Raji (cell line): ENCODE results near the gene ZSWIM4.

Experiments used
- POLR2A ChIP-seq: IDR thresholded peaks from 2 replicates; pipeline ENCODE4 v1.6.1; 2011; ENCODE audit warnings: low read depth, low read length, control low read depth; ENCODE audit not compliant: insufficient read depth

Gene ZSWIM4

DNA sequence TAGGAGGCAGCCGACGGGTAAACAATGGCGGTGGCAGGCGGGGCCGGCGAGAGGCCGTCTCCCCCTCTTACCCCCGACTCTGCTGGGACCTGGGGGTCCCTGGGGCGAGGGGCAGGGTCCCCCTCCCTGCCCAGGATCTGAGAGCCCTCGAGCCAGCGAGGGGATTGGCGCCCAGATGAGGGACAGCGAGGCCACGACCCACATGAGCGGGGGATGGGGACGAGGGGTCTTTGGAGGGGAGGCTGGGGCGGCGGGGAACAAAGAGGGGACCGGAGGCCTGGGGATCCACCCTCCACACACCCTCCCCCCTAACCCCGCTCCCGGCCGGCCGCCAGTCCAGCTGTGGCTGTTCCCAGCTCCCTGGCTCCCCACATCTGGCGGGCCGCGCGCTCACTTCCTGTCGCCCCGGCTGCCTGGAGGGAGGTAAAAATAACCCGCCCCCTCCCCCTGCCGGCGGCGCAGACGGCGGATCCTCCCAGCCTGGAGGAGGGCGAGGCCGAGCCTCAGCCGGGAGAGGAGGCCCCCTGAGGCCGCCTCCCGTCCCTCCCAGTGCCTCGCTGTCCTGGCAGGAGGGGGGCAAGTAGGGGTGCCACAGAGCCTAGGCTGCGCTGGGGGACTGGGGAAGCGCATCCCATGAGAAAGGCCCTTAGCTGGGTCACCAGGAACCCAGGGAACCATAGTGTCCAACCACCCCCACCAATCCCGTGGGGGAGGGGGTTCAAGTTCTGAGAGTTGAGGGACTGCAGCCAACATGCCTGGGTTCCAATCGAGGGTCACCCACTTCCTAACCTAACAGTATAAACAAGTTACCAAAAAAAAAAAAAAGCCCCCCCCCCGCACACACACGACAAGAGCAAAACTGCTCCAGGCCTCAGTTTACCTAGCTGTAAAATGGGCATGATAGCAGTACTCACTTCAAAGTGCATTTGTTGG is 52.4 kb downstream of the ZSWIM4 start:
- no peak for TF ChIP-seq POLR2A

DNA sequence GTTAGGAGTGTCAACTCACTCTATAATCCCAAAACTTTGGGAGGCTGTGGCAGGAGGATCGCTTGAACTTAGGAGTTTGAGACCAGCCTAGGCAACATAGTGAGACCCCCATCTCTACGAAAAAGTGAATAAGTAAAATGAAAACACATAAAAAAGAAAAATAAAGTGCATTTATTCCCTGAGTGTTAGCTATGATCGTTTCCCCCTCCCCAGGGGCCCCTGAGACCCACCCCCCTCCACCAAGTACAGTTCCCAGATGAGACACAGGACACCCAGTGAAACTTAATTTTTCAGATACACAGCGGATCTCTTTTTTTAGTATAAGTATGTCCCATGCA is 53.1 kb downstream of the ZSWIM4 start:
- no peak for TF ChIP-seq POLR2A

DNA sequence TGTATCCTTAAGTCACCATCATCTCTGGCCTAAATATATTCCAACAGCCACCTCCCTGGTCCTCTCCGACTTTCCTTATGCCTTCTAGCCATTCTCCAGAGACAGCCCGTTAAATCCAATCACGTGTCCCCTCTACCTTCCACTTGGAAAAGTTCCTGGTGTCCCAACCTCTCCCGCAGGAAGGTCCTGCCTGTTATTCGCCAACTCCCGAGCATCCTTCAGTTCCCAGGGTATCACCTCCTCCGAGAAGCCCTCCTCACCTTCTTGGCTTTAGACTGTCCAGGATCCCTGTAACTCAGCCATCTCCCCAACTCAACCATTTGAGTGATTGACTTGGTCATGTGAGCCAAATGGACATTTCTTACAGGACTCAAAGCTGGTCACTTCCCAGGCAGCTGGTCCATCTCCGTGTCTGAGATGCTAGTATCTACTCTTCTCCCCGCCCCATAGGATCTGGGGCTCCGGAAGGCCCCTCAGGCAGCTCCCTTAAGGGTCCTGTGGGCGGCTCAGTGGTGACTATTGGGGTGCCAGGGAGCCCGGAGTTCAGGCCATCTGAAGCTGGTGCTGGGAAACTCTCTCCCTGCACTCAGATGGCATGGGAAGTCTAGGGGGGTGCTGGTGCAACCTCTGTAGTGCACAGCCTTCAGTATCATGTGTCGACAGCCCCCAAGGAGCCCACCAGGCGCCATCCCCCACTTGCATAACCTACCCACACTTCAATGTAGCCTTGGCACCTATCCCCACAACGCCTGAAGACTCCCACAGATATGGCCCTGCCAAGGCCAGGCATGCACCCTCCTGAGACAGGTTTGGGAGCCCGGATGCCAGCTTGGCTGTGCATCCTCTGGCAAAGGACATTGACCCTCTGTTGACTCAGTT is 53.8 kb downstream of the ZSWIM4 start:
- TF ChIP-seq POLR2A: no peak

DNA sequence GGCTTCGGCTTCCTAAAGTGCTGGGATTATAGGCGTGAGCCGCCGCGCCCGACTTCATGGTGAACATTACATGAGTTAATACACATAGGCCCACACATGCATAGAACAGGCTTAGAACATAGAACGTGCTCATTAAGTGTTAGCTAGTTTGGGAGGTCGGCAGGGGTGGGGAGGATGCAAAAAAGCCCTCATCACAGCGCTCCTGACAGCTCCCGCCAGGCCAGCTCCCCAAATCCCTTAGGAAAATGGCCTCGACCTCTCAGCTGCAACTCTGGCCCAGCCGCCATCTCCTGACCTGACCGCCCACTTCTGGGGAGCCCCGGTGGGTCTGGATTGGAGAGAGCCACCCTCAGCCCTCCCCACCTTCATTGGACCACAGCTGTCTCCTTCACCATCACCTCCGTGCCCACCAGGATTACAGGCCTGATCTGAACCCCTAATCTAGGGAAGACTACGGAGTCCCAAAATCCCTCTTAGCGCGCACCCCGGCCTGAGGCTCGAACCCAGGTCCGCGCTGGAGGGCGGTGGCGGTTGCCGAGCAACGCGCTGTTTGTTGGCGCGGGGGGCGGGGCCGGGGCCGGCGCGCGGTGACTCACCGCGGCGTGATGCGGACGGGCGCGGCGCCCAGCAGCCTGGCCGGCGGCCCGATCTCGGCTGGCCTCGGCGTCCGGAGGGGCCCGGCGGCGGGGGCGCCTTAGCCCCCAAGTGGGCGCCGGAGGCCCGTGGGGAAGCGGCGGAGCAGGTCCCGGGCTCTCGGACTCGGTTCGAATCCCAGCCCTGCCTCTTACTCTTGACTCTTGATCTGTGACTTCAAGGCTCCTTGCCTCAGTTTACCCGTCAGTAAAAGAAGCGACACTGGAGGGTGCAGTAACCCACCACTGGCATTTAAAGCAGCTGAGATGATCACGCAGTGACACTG is 55.0 kb downstream of the ZSWIM4 start:
- TF ChIP-seq POLR2A: no peak

DNA sequence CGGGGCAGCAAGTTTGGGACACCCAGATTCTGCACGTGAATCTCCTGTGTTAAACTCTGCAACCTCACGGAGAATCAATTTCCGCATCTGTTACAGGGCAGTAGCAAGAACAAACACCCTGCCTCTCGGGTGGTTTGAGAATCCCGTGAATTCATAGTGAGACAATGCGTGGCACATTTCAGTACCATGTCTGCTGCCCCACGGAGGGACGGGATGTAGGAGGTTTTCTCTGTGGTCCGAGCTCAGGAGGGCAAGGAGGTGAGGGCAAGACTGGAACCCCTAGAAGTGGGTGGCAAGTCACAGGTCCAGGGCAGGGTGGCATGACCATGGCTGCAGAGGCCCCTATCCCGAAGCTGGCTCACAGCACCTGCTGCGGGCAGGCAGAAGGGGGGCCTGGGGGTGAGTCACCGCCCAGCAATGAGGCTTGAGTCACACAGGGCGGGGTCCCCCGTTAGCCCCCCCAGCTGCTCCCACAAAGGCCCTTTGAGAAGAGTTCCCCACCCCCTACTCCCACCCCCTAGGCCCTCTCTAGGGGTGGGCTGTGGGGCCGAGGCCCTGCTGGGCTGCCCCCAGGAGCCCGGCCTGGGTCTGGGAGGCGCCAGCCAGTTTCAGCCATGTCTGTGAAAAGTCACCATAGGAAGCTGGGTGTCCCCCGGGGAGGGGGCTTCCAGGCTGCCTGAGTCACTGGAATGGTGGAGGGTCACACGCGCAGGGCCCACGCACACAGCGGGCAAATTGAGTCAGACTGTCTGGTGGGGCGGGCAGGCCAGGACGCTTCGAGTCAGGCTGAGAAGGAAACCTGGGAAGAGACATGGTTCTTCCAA is 55.9 kb downstream of the ZSWIM4 start:
- TF ChIP-seq POLR2A: no peak

DNA sequence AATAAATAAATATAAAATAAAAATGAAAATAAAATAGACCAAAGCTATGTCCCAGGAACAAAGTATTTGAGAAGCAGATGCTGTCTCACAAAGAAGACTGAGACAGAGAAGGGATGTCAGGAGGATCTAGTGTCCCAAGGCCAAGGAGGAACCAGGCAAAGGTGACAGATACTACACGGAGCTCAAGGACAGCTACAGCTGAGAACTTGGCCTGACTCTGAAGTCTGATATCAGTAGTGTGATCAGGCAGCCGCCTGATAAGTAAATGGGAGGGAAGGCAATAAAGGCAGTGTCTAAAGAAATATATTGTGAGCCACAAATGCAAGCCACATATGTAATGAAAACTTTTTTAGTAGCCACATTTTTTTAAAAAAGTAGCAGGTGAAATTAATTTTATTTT is 61.3 kb downstream of the ZSWIM4 start:
- TF ChIP-seq POLR2A: no peak

DNA sequence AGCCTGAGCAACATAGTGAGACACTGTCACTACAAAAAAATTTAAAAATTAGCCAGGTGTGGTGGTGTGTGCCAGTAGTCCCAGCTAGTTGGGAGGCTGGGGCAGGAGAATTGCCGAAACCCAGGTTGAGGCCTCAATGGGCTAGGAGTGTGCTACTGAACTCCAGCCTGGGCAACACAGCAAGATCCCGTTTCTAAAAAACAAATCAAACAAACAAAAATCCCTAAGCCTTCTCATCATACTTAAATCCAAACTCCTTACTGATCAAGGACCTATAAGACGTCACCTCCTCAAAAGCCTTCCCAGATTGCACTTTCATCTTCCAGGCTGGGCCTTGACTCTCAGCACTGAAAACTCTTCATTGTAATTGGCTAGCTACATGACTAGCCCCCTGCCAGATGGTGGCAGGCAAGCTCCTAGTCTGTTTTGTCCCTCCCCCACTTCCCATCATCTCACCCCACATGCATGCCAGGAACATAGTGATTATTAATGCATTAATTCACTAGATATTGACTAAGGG is 64.2 kb downstream of the ZSWIM4 start:
- no peak for TF ChIP-seq POLR2A

DNA sequence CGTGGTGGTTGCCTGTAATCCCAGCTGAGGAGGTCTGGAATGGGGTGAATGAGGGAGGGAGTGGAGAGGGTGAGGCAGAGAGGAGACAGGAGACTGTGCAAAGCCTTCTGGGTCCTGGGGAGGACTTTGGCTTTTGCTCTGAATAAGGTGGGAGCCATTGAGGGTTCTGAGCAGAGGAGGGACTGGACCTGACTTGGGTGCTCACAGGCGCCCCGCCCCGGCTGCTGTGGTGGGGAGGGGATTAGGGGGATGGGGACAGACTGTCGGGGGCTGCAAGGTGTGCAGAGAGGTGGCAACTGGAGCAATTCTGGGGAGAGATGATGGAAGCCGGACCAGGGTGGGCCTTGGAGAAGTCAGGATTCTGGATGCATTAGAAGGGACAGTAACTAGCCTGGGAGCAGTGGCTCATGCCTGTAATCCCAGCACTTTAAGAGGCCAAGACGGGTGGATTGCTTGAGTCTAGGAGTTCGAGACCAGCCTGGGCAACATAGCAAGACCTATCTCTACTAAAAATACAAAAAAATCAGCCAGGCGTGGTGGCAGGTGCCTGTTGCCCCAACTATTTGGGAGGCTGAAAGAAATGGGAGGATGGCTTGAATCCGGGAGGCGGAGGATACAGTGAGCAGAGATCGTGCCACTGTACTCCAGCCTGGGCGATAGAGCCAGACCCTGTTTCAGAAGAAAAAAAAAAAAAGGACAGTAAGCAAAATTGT is 65.6 kb downstream of the ZSWIM4 start:
- TF ChIP-seq POLR2A: no peak

DNA sequence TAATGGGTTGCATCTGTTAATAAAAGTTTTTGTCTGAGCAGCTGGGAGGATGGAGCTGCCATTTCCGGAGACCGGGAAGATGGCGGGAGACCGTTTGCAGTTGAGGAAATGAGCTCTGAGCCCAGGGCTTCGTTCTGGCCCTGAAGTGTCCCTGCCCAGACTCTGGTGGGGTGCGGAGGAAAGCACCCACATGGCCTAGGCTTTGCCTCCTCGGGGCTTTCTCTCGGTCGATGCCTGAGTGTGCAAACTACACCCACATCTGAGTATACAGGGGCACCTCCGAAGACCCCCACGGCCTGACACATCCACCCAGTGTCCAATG is 66.1 kb downstream of the ZSWIM4 start:
- no peak for TF ChIP-seq POLR2A

DNA sequence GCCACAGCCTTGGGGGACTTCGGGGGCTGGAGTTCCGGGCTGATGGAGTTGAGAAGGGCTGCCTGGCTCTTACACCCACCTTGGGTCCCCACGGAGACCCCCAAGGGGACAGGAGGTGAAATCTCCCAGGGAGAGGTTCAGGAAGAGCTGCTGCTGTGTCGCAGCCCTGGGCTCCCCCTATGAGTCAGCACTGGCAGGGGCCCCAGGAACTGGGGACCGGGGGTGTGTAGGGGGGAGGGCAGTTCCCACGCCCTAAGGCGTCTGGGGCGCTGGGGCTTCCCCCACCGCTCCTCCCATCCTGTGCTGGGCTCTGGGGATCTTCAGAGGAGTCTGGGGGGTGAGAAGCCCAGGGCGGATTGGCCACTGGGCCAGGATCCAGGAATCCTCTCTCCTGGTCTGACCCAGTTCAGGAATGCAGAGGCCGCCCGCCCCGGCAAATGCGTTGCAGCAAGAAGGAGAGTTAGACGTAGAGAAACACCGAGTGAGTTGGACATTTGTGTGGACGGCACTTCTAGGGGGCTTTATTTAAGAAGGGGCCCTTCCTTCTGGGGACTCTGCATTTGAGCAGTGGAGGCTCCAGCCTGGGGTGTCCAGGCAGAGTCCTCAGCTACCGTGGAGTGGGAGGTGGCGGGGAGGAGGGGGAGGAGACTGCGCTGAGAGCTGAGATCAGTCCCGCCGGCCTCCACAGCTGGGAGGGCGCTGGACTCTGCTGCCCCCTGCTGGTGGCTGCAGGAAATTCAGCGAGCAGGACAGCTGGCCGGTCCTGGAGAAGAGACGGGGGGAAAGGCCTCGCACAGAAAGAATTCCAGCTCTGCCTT is 66.7 kb downstream of the ZSWIM4 start:
- TF ChIP-seq POLR2A: no peak

DNA sequence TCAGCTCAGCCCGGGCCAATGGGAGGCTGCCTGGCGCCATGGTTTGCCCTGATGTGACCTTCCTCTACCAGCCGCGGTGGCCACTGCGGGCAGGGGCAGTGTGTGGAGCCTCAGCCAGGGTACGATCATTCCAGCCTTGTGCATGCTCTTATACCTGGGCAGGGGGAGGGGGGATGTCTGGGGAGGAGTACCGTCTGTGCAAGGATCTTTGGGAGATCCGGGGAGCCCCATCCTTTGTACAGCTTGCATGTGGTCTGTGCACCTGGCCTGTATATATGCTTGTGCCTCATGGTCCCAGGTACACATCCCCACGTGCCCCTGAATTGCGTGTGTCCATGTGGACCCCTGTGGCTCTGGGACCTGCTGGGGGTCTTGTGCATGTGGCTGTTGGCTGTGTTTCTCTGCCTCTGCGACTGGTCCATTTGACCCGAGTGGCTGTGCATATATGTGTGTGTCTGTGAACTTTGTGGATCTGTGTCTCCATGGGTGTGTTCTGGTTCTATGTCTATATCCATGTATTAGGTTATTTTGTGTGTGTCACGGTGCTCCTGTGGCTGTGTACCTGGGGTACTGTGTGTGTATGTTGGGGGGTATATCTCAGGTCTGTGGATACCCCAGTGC is 68.9 kb downstream of the ZSWIM4 start:
- no peak for TF ChIP-seq POLR2A
